BLaER1 treated with 17β-estradiol and CSF1 and Interleukin-3, amounts not matched to agents 10 nM and 100 nM (cell line): ENCODE data around the gene ACKR4.
"Not testable (repeated sequence)": the region's sequence is repeated elsewhere in the genome, so short reads cannot be mapped to it uniquely, and the experiment has no call there.

Experiments
- H3K27ac ChIP-seq, 11 experiments: shearing (Covaris generic); formaldehyde crosslinking; 2 replicates each; pipeline ENCODE4 v1.8.1; 2022
- H3K27me3 ChIP-seq, 11 experiments: shearing (Covaris generic); formaldehyde crosslinking; 2 replicates each; pipeline ENCODE4 v1.8.1; 2022
- H3K36me3 ChIP-seq, 11 experiments: shearing (Covaris generic); formaldehyde crosslinking; 2 replicates each; pipeline ENCODE4 v1.8.1; 2022
- H3K4me1 ChIP-seq, 10 experiments: shearing (Covaris generic); formaldehyde crosslinking; 2 replicates each; pipeline ENCODE4 v1.8.1; 2022
- H3K4me2 ChIP-seq, 11 experiments: shearing (Covaris generic); formaldehyde crosslinking; 2 replicates each; pipeline ENCODE4 v1.8.1; 2022
- H3K4me3 ChIP-seq, 10 experiments: shearing (Covaris generic); formaldehyde crosslinking; 2 replicates each; pipeline ENCODE4 v1.8.1; 2022
- H3K9ac ChIP-seq, 11 experiments: shearing (Covaris generic); formaldehyde crosslinking; 2 replicates each; pipeline ENCODE4 v1.8.1; 2022
- H3K9me3 ChIP-seq, 11 experiments: shearing (Covaris generic); formaldehyde crosslinking; replicated peaks in 1 of 11; 2 replicates each; pipeline ENCODE4 v1.8.1; 2022
- H4K20me1 ChIP-seq, 11 experiments: shearing (Covaris generic); formaldehyde crosslinking; 2 replicates each; pipeline ENCODE4 v1.8.1; 2022
- Cebpa-rat ChIP-seq, 11 experiments: shearing (Covaris generic); IDR thresholded peaks; 2 replicates each; pipeline ENCODE4 v1.8.1; 2022

Gene ACKR4

GRCh38 chr3:132596816-132597433 lies at the start of gene ACKR4:
TSS of gene ACKR4 (plus strand) at chr3:132597270. CDS start at chr3:132600398, 3,128 bp downstream.
- no peaks in the 10 kb centered on the region; a peak in 1 of 22 replicates for H3K9me3 ChIP-seq
- H3K27me3 ChIP-seq = no peaks in the 10 kb centered on the region
- H3K27ac ChIP-seq = no peak within 1 kb of the TSS
- no peak within 1 kb of the TSS for H3K4me2 ChIP-seq
- no peak within 1 kb of the TSS for H3K9ac ChIP-seq
- H3K36me3 ChIP-seq = peaks cover 0 to 20% (median 10%) of the 10 kb centered on the region in 11 experiments; a peak in 13 of 22 replicates
- TF ChIP-seq Cebpa-rat (IDR thresholded peaks at IDR 0.05) = no peak
- peaks cover 0 to 39% (median 6%) of the 10 kb centered on the region in 10 experiments; a peak in 11 of 20 replicates for H3K4me1 ChIP-seq
- no peak within 1 kb of the TSS for H3K4me3 ChIP-seq
- H4K20me1 ChIP-seq = no peaks in the 10 kb centered on the region

- Histone ChIP-seq H3K9me3 (peaks cover 0 to 9% (median 7%) of the 10 kb centered on the region in 11 experiments; a peak in 12 of 22 replicates), H3K36me3 (peaks cover 0 to 3% (median 0%) of the 10 kb centered on the region in 11 experiments; a peak in 2 of 22 replicates), H3K27me3 (no peaks in the 10 kb centered on the region), H3K4me3 (no peak overlapping the region), H3K27ac (no peak overlapping the region), H4K20me1 (no peaks in the 10 kb centered on the region), H3K4me1 (peaks cover 16 to 94% (median 32%) of the 10 kb centered on the region in 10 experiments), H3K9ac (no peak overlapping the region), H3K4me2 (peak overlapping the region in 5 of 11 experiments; percentile 69 to 78 (median 72); a peak in 10 of 22 replicates)
- no peak for TF ChIP-seq Cebpa-rat (IDR thresholded peaks at IDR 0.05)
Observed at GRCh38 chr3:132549169-132549568, 47.9 kb upstream of the ACKR4 start.

- Histone ChIP-seq H3K4me3 (no peak overlapping the region), H3K4me2 (peak overlapping the region; percentile 28 to 78 (median 63)), H3K9me3 (peaks cover 0 to 9% (median 7%) of the 10 kb centered on the region in 11 experiments; a peak in 12 of 22 replicates), H3K27ac (peak overlapping the region in 8 of 11 experiments; percentile 1 to 66 (median 38); a peak in 12 of 22 replicates), H3K4me1 (peaks cover 16 to 85% (median 29%) of the 10 kb centered on the region in 10 experiments), H4K20me1 (no peaks in the 10 kb centered on the region), H3K27me3 (no peaks in the 10 kb centered on the region), H3K9ac (peak overlapping the region in 2 of 11 experiments; percentile 2 to 12; a peak in 1 of 22 replicates), H3K36me3 (no peaks in the 10 kb centered on the region; a peak in 1 of 22 replicates)
- no peak for TF ChIP-seq Cebpa-rat (IDR thresholded peaks at IDR 0.05)
Observed at GRCh38 chr3:132549890-132550578, 47.0 kb upstream of the ACKR4 start.

GRCh38 chr3:132550579-132551305 lies 46.3 kb upstream of the ACKR4 start:
- Histone ChIP-seq H3K4me2 (peak overlapping the region; percentile 28 to 78 (median 63)), H3K27ac (peak overlapping the region in 9 of 11 experiments; percentile 1 to 66 (median 32); a peak in 14 of 22 replicates), H3K9me3 (peaks cover 0 to 9% (median 7%) of the 10 kb centered on the region in 11 experiments; a peak in 12 of 22 replicates), H4K20me1 (no peaks in the 10 kb centered on the region), H3K27me3 (no peaks in the 10 kb centered on the region), H3K36me3 (no peaks in the 10 kb centered on the region; a peak in 1 of 22 replicates), H3K4me1 (peaks cover 16 to 78% (median 24%) of the 10 kb centered on the region in 10 experiments), H3K4me3 (no peak overlapping the region), H3K9ac (peak overlapping the region in 3 of 11 experiments; percentile 2 to 39 (median 12); a peak in 2 of 22 replicates)
- no peak for TF ChIP-seq Cebpa-rat (IDR thresholded peaks at IDR 0.05)

- no peak overlapping the region for H3K27ac ChIP-seq
- no peak overlapping the region for H3K4me3 ChIP-seq
- H3K9ac ChIP-seq = no peak overlapping the region
- no peaks in the 10 kb centered on the region for H4K20me1 ChIP-seq
- TF ChIP-seq Cebpa-rat (IDR thresholded peaks at IDR 0.05) = no peak
- H3K27me3 ChIP-seq = no peaks in the 10 kb centered on the region
- peaks cover 16 to 48% (median 22%) of the 10 kb centered on the region in 10 experiments for H3K4me1 ChIP-seq
- H3K4me2 ChIP-seq = no peak overlapping the region
- peaks cover 0 to 8% (median 0%) of the 10 kb centered on the region in 11 experiments; a peak in 5 of 22 replicates for H3K36me3 ChIP-seq
- H3K9me3 ChIP-seq = no peaks in the 10 kb centered on the region
Observed at GRCh38 chr3:132553826-132554225, 43.2 kb upstream of the ACKR4 start.

GRCh38 chr3:132554437-132554836 lies 42.6 kb upstream of the ACKR4 start:
- no peak for TF ChIP-seq Cebpa-rat (IDR thresholded peaks at IDR 0.05)
- no peak overlapping the region for H3K4me3 ChIP-seq
- H3K9me3 ChIP-seq = no peaks in the 10 kb centered on the region
- H3K27me3 ChIP-seq = no peaks in the 10 kb centered on the region
- no peak overlapping the region for H3K4me2 ChIP-seq
- H3K4me1 ChIP-seq = peaks cover 16 to 44% (median 21%) of the 10 kb centered on the region in 10 experiments
- peaks cover 0 to 11% (median 0%) of the 10 kb centered on the region in 11 experiments; a peak in 5 of 22 replicates for H3K36me3 ChIP-seq
- H4K20me1 ChIP-seq = no peaks in the 10 kb centered on the region
- H3K9ac ChIP-seq = no peak overlapping the region
- H3K27ac ChIP-seq = no peak overlapping the region

GRCh38 chr3:132555306-132556035 lies 41.6 kb upstream of the ACKR4 start:
- H3K36me3 ChIP-seq = peaks cover 0 to 11% (median 0%) of the 10 kb centered on the region in 11 experiments; a peak in 5 of 22 replicates
- no peak overlapping the region for H3K27ac ChIP-seq
- H3K4me2 ChIP-seq = no peak overlapping the region
- peaks cover 7 to 44% (median 10%) of the 10 kb centered on the region in 10 experiments for H3K4me1 ChIP-seq
- TF ChIP-seq Cebpa-rat (IDR thresholded peaks at IDR 0.05) = no peak
- H3K4me3 ChIP-seq = no peak overlapping the region
- H3K9me3 ChIP-seq = no peaks in the 10 kb centered on the region
- H3K27me3 ChIP-seq = no peaks in the 10 kb centered on the region
- no peak overlapping the region for H3K9ac ChIP-seq
- no peaks in the 10 kb centered on the region for H4K20me1 ChIP-seq

- H3K27ac ChIP-seq, H3K9ac ChIP-seq, H3K27me3 ChIP-seq: not testable (repeated sequence)
Observed at GRCh38 chr3:132556036-132556386, 41.1 kb upstream of the ACKR4 start.

More at GRCh38 chr3:132556036-132556386, 41.1 kb upstream of the ACKR4 start:
- not testable (repeated sequence) for H4K20me1 ChIP-seq, H3K9me3 ChIP-seq, H3K4me2 ChIP-seq, H3K4me3 ChIP-seq
- Histone ChIP-seq H3K36me3 (peaks cover 0 to 15% (median 0%) of the 10 kb centered on the region in 11 experiments; a peak in 6 of 22 replicates), H3K4me1 (peaks cover 2 to 44% (median 5%) of the 10 kb centered on the region in 10 experiments; a peak in 19 of 20 replicates)
